Left colon (tissue), 2 donors: ENCODE results near the gene LAMA5. TPM values are rescaled to one million over a fixed set of nuclear protein-coding genes. Genes with fewer than 3 reads are reported as not detected.

Experiments
- ATAC-seq: fragments of 200-7000 bp; cut with Tn5 transposase; one replicate; pipeline ENCODE4 v1.9.1; 2020; ENCODE audit warnings: mild to moderate bottlenecking, moderate library complexity
- DNase-seq, 2 donors: peaks; one replicate each; pipeline ENCODE4 v3.0.0-alpha.2; 2020
- intact Hi-C, 2 donors: fragments of 100-400 bp; cut with DNase I in 1 of 2; cut with micrococcal nuclease in 1 of 2; formaldehyde crosslinking; loops; one replicate each; pipeline versions ENCODE4 v1.11.2 to v1.14.0; 2022; cut with DNase I, micrococcal nuclease
- total RNA-seq, 2 donors: library from RNA; stranded (reverse); fragmentation: NEBNext Ultra II Directional; extraction: Animal tissue kit (Norgen Biotek cat#: 25700); gene quantifications; one replicate each; pipeline ENCODE4 v1.2.1, GENCODE V29; 2021
- donor health status: DM: no; HTN: no; CAD: no.
- donor health status: DM: yes; HTN: yes; CAD: no.

LAMA5 gene
- total RNA-seq, 2 donors from 2014 or later = 18.2 to 45.8 TPM

GRCh38 chr20:62364911-62365736 is 2.0 kb downstream of the LAMA5 start:
- DNase-seq = peak in 1 of 2 donors; percentile 57
- no peak for ATAC-seq
- intact Hi-C loops = no loop called here

DNA sequence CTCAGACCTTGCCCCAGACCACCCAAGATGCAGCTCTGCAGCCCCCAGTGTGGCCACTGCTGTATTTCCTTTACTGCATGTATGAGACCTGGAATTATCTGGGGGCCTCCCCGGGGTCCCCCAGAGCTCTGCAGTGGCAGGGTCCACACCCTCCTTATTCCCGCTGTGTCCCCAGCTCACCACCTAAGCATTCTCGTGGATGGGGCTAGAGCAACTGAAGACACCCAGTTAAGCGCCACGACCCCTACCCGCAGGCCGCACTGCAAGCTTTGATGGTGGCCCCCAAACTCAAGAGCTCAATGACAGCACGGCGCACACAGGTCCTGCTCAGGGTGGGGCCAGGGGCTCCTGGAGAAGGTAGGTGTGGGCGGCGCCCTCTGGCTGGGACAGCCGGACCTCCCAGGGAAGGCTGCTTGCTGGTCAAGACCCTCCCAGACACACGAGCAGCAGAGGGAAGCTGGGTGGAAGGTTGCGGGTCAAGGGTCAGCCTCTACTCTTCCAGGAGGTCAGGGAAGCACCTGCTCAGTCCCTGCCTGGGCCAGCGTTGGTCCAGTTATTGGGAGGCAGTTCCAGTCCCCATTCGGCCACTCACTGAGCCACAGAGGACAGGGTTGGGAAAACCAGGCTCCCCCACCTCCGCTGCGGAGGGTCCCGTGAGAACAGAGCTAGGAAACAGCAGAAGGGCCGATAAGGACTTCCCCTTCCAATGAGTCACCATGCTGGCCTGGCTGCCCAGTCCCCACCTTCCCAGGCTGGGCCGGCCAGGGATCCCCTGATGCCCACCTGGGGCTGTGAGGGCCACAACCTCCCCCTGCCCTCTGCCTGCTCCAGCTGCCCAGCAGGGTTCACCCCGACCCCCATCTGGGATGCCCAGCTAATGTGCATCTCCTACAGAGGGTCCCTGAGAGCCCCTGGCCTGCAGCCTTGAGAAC is 2.9 kb downstream of the LAMA5 start:
- DNase-seq (peak in 1 of 2 donors; percentile 23), ATAC-seq (no peak)
- intact Hi-C loops = no loop called here

GRCh38 chr20:62362991-62363919 is 3.9 kb downstream of the LAMA5 start:
- intact Hi-C loops = no loop called here
- DNase-seq = peak in 1 of 2 donors; percentile 51

GRCh38 chr20:62362590-62362940 is 4.5 kb downstream of the LAMA5 start:
- intact Hi-C loops = no loop called here
- no peak for ATAC-seq
- no peak for DNase-seq

More at GRCh38 chr20:62362991-62363919, 3.9 kb downstream of the LAMA5 start:
- no peak for ATAC-seq

- intact Hi-C loops = no loop called here
- peak in 1 of 2 donors; percentile 23 for DNase-seq
- no peak for ATAC-seq
Measured at GRCh38 chr20:62361799-62362589, 5.1 kb downstream of the LAMA5 start.

DNA sequence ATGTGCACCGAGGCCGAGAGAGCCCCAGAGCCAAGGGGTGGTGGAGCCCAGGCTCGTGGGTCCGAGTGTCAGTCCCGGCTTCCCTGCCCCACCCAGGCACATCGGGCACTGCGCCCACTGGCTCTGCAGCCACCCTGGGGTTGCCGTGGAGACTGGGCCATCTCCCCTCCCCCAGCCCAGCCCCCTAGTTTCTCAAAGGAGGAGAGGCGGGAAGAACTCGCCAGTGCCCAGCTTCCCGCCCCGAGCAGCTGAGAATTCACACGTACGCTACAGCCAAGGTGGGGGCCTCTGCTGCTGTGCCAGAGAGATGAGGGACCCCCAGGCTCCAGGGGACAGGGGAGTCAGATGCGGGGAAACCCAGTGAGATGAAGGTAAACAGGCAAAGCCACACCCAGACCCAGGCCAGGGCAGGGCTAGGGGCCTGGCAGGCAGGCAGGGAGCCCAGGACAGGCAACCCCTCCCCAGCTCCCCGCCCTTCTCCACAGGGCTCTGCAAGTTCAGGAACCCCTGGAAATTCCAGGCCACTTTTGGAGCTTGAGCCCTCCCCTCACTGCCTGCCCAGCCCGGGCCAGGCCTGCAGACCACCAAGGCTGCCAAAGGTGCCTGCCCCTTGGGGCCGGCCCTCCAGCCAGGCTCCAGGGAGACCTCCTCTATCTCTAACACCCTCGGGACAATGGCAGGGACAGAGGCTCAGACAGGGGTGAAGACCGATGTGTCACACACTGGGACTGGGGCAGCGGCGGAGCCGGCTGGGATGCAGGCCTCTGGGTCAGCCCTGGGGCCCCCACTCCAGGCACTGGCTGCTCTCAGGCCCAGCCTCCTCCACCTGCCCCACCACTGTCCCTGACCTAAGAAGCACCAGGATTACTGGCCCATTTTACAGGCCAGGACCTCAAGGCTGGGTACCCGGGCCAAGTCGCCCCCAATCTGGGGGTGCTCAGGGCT is 6.0 kb downstream of the LAMA5 start:
- no peak for ATAC-seq
- intact Hi-C loops = no loop called here
- peak in 1 of 2 donors; percentile 26 for DNase-seq

DNA sequence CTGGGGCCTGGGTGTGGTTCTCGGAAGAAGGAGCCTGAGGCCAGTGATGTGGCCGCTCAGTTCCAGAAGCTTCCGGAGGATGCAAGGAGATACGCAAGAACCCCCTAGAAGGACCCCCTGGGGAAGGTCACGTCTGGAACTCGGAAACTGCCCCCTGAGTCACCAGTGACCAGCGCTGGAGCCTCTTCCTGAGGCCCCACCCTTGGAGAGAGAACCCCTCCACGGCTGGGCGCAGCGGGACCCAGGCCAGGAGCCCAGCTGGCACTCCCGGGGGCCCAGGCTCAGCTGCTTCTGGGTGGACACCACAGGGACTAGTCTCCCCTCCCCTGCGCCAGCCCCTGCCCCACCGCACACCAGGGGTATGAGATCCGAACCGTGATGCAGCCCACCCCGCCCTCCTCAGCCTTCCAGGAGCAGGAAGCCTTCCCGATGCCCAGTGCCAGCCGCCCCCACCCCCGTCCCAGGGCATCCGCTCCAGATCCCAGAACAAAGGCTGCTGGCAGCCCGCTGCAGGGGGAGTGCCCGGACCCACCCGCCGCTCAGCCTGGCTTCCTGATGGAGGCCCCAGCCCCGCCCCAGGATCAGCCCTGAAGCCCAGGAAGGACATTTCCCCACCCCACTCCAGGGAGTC is 7.5 kb downstream of the LAMA5 start:
- DNase-seq (peak in 1 of 2 donors; percentile 28), ATAC-seq (no peak)
- intact Hi-C loops = no loop called here

GRCh38 chr20:62359043-62359490 is 8.0 kb downstream of the LAMA5 start:
- intact Hi-C loops = no loop called here
- DNase-seq = no peak
- ATAC-seq = no peak

DNA sequence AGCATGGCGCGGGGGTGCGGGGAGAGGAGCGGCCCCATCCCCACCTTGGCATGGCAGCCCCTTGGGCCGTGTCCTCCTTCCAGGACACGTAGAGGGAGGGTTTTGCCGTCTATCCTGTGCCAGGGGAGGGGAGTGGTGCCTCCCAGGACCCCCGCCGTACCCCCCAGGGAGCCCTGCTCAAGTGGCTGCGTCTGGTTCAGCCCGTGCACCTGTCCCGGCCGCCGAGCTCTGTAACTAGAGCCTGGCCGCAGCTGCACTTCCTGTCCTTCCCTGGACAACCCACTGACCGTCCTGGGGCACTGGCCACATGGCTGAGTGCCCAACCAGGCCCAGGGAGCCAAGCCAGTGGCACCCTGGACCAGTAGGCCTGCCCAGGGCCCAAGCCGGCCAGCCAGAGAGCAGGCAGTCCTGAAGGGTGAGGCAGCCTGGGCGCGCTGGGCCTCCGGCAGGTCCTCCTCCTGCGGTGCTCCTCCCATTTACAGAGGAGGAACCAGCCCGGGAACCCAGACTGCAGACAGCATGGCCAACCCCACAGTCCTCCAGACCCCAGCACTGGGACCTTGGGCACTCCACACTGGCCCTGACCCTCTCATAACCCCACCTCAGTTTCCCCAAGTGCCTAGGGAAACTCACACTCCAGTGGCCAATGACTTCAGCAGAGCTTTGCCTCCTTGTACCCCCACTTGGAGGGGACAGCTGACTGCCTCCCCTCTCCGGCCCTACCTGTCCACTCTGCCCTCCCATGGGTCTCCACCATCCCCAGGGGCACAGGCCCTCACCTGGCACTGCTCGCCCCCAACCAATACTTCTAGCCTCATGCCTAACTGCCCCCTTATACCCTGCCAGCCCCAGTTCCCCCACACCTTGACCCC is 8.7 kb downstream of the LAMA5 start:
- intact Hi-C loops = no loop called here
- ATAC-seq (no peak), DNase-seq (no peak)

GRCh38 chr20:62357681-62358080 is 9.4 kb downstream of the LAMA5 start:
- intact Hi-C loops = no loop called here
- ATAC-seq = no peak
- no peak for DNase-seq

DNA sequence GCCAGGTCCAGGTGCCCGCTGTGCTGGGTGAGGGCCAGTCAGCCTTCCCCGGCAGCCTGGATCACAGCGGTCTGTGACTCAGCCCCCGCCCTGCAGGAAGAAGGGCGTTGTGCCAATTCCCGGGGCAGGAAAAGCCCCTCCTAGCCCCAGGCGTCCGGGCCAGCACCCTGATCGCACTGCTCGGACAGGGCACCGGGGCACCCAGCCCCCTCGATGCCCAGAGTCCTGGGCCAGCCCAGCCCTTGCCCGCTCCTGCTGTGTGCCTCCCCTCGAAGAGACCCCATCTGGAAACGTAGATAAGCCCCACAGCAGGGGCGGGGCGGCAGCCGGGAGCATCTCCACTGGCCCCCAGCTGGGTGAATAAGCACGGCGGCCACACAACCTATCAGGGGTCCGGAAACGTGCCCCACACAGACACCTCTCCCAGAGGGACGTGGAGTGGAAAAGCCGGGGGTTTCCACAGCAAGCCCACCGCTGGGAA is 9.9 kb downstream of the LAMA5 start:
- ATAC-seq (peak; percentile 16), DNase-seq (no peak)
- intact Hi-C loops = no loop called here

- no peak for ATAC-seq
- intact Hi-C loops = no loop called here
- no peak for DNase-seq
Measured at GRCh38 chr20:62356589-62357186, 10.4 kb downstream of the LAMA5 start.

- intact Hi-C loops = no loop called here
- DNase-seq = no peak
Measured at GRCh38 chr20:62355878-62356588, 11.1 kb downstream of the LAMA5 start.

GRCh38 chr20:62355516-62355877 is 11.6 kb downstream of the LAMA5 start:
- ATAC-seq (peak; percentile 22), DNase-seq (no peak)
- intact Hi-C loops = no loop called here

More at GRCh38 chr20:62355878-62356588, 11.1 kb downstream of the LAMA5 start:
- no peak for ATAC-seq
